Activated T-cell treated with anti-CD3 and anti-CD28 coated beads, Interleukin-2, amount 50 U/mL, for 72 hours (primary cell): Measurements from ENCODE around the gene PCDHA7. TPM values are rescaled to one million over a fixed set of nuclear protein-coding genes. Genes with fewer than 3 reads are reported as not detected.
"Not testable (repeated sequence)": the region's sequence is repeated elsewhere in the genome, so short reads cannot be mapped to it uniquely, and the experiment has no call there.

Source experiments
- ATAC-seq, 2 donors: fragments of 150-1000 bp; cut with Tn5 transposase; replicated peaks in 1 of 2; 2 replicates each; pipeline ENCODE4 v1.10.0; 2021; ENCODE audit warnings: moderate library complexity in 2 of 2, mild to moderate bottlenecking in 1 of 2
- DNase-seq, 2 donors: peaks; one replicate each; pipeline ENCODE4 v3.0.0; 2021 to 2022; ENCODE audit warnings: mixed read lengths in 1 of 2
- H3K27ac Mint-ChIP-seq: one replicate; pipeline ENCODE4 v1.8.0; 2022; ENCODE audit warnings: mild to moderate bottlenecking, moderate library complexity, mixed read lengths
- H3K27me3 Mint-ChIP-seq: one replicate; pipeline ENCODE4 v1.8.0; 2022; ENCODE audit warnings: low read depth, mixed read lengths
- H3K36me3 Mint-ChIP-seq, 2 donors: one replicate each; pipeline ENCODE4 v1.8.0; 2022; ENCODE audit warnings: mixed read lengths in 2 of 2, mild to moderate bottlenecking in 1 of 2; ENCODE audit not compliant: insufficient read depth in 2 of 2
- H3K4me1 Mint-ChIP-seq: one replicate; pipeline ENCODE4 v1.8.0; 2022; ENCODE audit warnings: low read depth, mixed read lengths
- H3K4me3 Mint-ChIP-seq, 2 donors: one replicate each; pipeline ENCODE4 v1.8.0; 2022; ENCODE audit warnings: mild to moderate bottlenecking in 2 of 2, mixed read lengths in 2 of 2, moderate library complexity in 2 of 2
- H3K9me3 Mint-ChIP-seq, 2 donors: one replicate each; pipeline ENCODE4 v1.8.0; 2022; ENCODE audit warnings: mixed read lengths in 2 of 2
- total RNA-seq, 2 donors: library from RNA; stranded (reverse); gene quantifications; one replicate each; pipeline ENCODE4 v1.2.3, GENCODE V29; 2022

Gene PCDHA7
- total RNA-seq, 2 donors from 2014 or later, result not detected

- not testable (repeated sequence) for H3K27ac Mint-ChIP-seq, H3K4me1 Mint-ChIP-seq, H3K4me3 Mint-ChIP-seq, DNase-seq, H3K9me3 Mint-ChIP-seq, ATAC-seq
- H3K36me3 Mint-ChIP-seq, result peaks cover 0 to 13% of the 10 kb centered on the region in 2 donors
- peaks cover 29% of the 10 kb centered on the region for H3K27me3 Mint-ChIP-seq
Observed at GRCh38 chr5:140829511-140830501, 4.3 kb upstream of the PCDHA7 start.

GRCh38 chr5:140834439-140835008 lies 455 bp downstream of the PCDHA7 start:
- not testable (repeated sequence) for H3K9me3 Mint-ChIP-seq, H3K4me3 Mint-ChIP-seq, H3K36me3 Mint-ChIP-seq, H3K27ac Mint-ChIP-seq, DNase-seq, H3K4me1 Mint-ChIP-seq, ATAC-seq
- H3K27me3 Mint-ChIP-seq, result peaks cover 11% of the 10 kb centered on the region

DNA sequence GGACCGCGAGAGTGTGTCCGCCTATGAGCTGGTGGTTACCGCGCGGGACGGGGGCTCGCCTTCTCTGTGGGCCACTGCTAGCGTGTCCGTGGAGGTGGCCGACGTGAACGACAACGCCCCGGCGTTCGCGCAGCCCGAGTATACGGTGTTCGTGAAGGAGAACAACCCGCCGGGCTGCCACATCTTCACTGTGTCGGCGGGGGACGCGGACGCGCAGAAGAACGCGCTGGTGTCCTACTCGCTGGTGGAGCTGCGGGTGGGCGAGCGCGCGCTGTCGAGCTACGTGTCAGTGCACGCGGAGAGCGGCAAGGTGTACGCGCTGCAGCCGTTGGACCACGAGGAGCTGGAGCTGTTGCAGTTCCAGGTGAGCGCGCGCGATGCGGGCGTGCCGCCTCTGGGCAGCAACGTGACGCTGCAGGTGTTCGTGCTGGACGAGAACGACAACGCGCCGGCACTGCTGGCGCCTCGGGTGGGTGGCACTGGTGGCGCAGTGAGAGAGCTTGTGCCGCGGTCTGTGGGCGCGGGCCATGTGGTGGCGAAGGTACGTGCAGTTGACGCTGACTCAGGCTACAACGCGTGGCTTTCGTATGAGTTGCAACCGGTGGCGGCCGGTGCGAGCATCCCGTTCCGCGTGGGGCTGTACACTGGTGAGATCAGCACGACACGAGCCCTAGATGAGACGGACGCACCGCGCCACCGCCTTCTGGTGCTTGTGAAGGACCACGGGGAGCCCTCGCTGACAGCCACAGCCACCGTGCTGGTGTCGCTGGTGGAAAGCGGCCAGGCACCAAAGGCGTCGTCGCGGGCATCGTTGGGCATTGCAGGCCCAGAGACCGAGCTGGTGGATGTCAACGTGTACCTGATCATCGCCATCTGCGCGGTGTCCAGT lies 1.8 kb downstream of the PCDHA7 start:
- Mint-ChIP-seq H3K36me3 (peaks cover 3 to 11% of the 10 kb centered on the region in 2 donors), H3K4me3 (no peak overlapping the region), H3K27ac (no peak overlapping the region), H3K4me1 (no peaks in the 10 kb centered on the region), H3K9me3 (peaks cover 8 to 11% of the 10 kb centered on the region in 2 donors), H3K27me3 (peaks cover 20% of the 10 kb centered on the region)
- ATAC-seq (no peak), DNase-seq (no peak)

DNA sequence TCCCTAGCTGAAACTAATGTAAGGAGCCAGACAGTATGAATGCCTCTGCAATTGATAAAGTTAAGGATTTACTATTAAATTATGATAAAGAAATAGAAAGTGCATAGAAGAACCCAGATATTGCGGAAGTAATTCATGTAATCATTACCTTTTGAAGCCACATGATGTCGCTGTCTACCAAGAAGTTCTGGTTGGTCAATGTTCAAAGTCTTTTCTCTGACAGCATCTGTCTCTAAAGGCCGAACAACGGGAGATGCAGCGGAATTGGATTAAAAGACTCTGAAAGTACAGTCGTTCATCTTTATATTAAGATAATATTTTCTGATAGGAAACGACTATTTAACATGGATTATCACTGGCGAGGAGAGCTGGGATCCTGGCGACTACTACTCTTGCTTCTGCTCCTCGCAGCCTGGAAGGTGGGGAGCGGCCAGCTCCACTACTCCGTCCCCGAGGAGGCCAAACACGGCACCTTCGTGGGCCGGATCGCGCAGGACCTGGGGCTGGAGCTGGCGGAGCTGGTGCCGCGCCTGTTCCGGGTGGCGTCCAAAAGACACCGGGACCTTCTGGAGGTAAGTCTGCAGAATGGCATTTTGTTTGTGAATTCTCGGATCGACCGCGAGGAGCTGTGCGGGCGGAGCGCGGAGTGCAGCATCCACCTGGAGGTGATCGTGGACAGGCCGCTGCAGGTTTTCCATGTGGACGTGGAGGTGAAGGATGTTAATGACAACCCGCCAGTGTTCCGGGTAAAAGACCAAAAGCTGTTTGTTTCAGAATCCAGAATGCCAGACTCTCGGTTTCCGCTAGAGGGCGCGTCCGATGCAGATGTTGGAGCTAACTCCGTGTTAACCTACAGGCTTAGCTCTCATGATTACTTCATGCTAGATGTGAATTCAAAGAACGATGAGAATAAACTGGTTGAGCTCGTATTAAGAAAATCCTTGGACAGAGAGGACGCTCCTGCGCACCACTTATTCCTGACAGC lies 7.2 kb downstream of the PCDHA7 start, which contains the start of gene PCDHA8:
PCDHA8 (plus strand) TSS at position 210 of the 985 bp plus-strand sequence; CDS start at position 345, 135 bp downstream.
- Mint-ChIP-seq H3K27ac (peak within 1 kb of the TSS; percentile 13), H3K4me3 (no peak within 1 kb of the TSS), H3K36me3 (peaks cover 3 to 20% of the 10 kb centered on the region in 2 donors), H3K27me3 (peaks cover 11% of the 10 kb centered on the region), H3K4me1 (no peaks in the 10 kb centered on the region), H3K9me3 (peaks cover 5 to 8% of the 10 kb centered on the region in 2 donors)
- ATAC-seq, result no peak
- DNase-seq, result no peak

- H3K4me1 Mint-ChIP-seq, result no peaks in the 10 kb centered on the region
- no peak for ATAC-seq
- peaks cover 7 to 19% of the 10 kb centered on the region in 2 donors for H3K36me3 Mint-ChIP-seq
- H3K27me3 Mint-ChIP-seq, result peaks cover 22% of the 10 kb centered on the region
- H3K27ac Mint-ChIP-seq, result no peak overlapping the region
- H3K4me3 Mint-ChIP-seq, result no peak overlapping the region
- H3K9me3 Mint-ChIP-seq, result peaks cover 6 to 8% of the 10 kb centered on the region in 2 donors
- DNase-seq, result no peak
Observed at GRCh38 chr5:140842798-140843733, 9.0 kb downstream of the PCDHA7 start.

- not testable (repeated sequence) for H3K9me3 Mint-ChIP-seq, ATAC-seq, H3K4me1 Mint-ChIP-seq, H3K27ac Mint-ChIP-seq, H3K36me3 Mint-ChIP-seq, DNase-seq, H3K4me3 Mint-ChIP-seq
- peaks cover 11% of the 10 kb centered on the region for H3K27me3 Mint-ChIP-seq
Observed at GRCh38 chr5:140848139-140849102, 14.4 kb downstream of the PCDHA7 start, which contains the start of gene PCDHA9. TSS of gene PCDHA9 (plus strand) at chr5:140848382. CDS start at chr5:140848496, 114 bp downstream.

DNA sequence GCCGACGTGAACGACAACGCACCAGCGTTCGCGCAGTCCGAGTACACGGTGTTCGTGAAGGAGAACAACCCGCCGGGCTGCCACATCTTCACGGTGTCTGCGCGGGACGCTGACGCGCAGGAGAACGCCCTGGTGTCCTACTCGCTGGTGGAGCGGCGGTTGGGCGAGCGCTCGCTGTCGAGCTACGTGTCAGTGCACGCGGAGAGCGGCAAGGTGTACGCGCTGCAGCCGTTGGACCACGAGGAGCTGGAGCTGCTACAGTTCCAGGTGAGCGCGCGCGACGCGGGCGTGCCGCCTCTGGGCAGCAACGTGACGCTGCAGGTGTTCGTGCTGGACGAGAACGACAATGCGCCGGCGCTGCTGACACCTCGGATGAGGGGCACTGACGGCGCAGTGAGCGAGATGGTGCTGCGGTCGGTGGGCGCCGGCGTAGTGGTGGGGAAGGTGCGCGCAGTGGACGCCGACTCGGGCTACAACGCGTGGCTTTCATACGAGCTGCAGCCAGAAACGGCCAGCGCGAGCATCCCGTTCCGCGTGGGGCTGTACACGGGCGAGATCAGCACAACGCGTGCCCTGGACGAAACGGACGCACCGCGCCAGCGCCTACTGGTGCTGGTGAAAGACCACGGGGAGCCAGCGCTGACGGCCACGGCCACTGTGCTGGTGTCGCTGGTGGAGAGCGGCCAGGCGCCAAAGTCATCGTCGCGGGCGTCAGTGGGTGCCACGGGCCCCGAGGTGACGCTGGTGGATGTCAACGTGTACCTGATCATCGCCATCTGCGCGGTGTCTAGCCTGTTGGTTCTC lies 16.0 kb downstream of the PCDHA7 start:
- not testable (repeated sequence) for H3K4me3 Mint-ChIP-seq, H3K9me3 Mint-ChIP-seq, DNase-seq, H3K27ac Mint-ChIP-seq, ATAC-seq, H3K36me3 Mint-ChIP-seq, H3K4me1 Mint-ChIP-seq
- peaks cover 11% of the 10 kb centered on the region for H3K27me3 Mint-ChIP-seq

DNA sequence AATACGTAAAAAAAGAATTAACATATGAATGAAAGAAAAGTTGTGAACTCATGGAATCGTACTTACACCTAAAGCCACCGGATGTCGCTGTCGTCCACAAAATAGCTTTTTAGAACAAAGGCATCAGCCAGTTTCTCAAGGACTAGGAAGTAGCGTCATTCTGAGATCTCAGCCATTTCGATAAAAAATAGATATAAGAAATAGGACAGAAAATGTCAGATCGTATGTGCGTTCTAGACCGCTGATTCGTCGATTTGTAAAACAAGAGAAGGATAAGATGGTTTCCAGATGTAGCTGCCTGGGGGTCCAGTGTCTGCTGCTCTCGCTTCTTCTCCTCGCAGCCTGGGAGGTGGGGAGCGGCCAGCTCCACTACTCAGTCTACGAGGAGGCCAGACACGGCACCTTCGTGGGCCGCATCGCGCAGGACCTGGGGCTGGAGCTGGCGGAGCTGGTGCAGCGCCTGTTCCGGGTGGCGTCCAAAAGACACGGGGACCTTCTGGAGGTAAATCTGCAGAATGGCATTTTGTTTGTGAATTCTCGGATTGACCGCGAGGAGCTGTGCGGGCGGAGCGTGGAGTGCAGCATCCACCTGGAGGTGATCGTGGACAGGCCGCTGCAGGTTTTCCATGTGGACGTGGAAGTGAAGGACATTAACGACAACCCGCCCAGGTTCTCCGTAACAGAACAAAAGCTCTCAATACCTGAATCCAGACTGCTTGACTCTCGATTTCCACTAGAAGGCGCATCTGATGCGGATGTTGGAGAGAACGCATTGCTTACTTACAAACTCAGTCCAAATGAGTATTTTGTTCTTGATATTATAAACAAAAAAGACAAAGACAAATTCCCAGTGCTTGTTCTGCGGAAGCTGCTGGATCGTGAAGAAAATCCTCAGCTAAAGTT lies 22.0 kb downstream of the PCDHA7 start, which contains the start of gene PCDHA10:
PCDHA10 (plus strand) TSS at position 126 of the 903 bp plus-strand sequence; CDS start at position 278, 152 bp downstream.
- Mint-ChIP-seq H3K36me3 (peaks cover 7 to 17% of the 10 kb centered on the region in 2 donors), H3K27me3 (peaks cover 11% of the 10 kb centered on the region), H3K9me3 (peaks cover 5 to 8% of the 10 kb centered on the region in 2 donors), H3K27ac (no peak within 1 kb of the TSS), H3K4me1 (no peaks in the 10 kb centered on the region), H3K4me3 (no peak within 1 kb of the TSS)
- DNase-seq, result no peak
- ATAC-seq, result no peak
